ENCODE measurements around the gene CAVIN4. TPM values are rescaled to one million over a fixed set of nuclear protein-coding genes. Genes with fewer than 3 reads are reported as not detected.

CAVIN4 gene
- 1 to 10 TPM; 2.6 to 4.4 (median 3.2) TPM for polyA plus RNA-seq (ENCODE audit: insufficient read length in 4 of 4)

- no peak for DNase-seq (ENCODE audit: low read depth in 4 of 4, low spot score in 2 of 4)
Measured at GRCh38 chr9:100577776-100578448, at the start of gene CAVIN4. Gene CAVIN4, plus strand, starts transcription at chr9:100578079. Its CDS starts 65 bp downstream, at chr9:100578144.

- no peak for DNase-seq (ENCODE audit: low read depth in 4 of 4, low spot score in 2 of 4)
Measured at GRCh38 chr9:100534401-100534800, 43.5 kb upstream of the CAVIN4 start.

- DNase-seq (ENCODE audit: low read depth in 4 of 4, low spot score in 2 of 4), result no peak
Measured at GRCh38 chr9:100540327-100540726, 37.6 kb upstream of the CAVIN4 start.

GRCh38 chr9:100549048-100549447 lies 28.8 kb upstream of the CAVIN4 start:
- no peak for DNase-seq (ENCODE audit: low read depth in 4 of 4, low spot score in 2 of 4)

- no peak for DNase-seq (ENCODE audit: low read depth in 4 of 4, low spot score in 2 of 4)
Measured at GRCh38 chr9:100554935-100555401, 22.9 kb upstream of the CAVIN4 start.

- no peak for DNase-seq (ENCODE audit: low read depth in 4 of 4, low spot score in 2 of 4)
Measured at GRCh38 chr9:100555471-100555870, 22.4 kb upstream of the CAVIN4 start.

- no peak for DNase-seq (ENCODE audit: low read depth in 4 of 4, low spot score in 2 of 4)
Measured at GRCh38 chr9:100557053-100557452, 20.8 kb upstream of the CAVIN4 start.

- DNase-seq (ENCODE audit: low read depth in 4 of 4, low spot score in 2 of 4), result no peak
Measured at GRCh38 chr9:100561256-100561655, 16.6 kb upstream of the CAVIN4 start.

GRCh38 chr9:100567856-100568255 lies 10.0 kb upstream of the CAVIN4 start:
- no peak for DNase-seq (ENCODE audit: low read depth in 4 of 4, low spot score in 2 of 4)

- DNase-seq (ENCODE audit: low read depth in 4 of 4, low spot score in 2 of 4), result no peak
Measured at GRCh38 chr9:100573655-100574260, 4.1 kb upstream of the CAVIN4 start.

GRCh38 chr9:100575006-100575405 lies 2.9 kb upstream of the CAVIN4 start:
- no peak for DNase-seq (ENCODE audit: low read depth in 4 of 4, low spot score in 2 of 4)

GRCh38 chr9:100575765-100576386 lies 2.0 kb upstream of the CAVIN4 start:
- DNase-seq (ENCODE audit: low read depth in 4 of 4, low spot score in 2 of 4), result no peak

GRCh38 chr9:100578610-100579009 lies 731 bp downstream of the CAVIN4 start:
- DNase-seq (ENCODE audit: low read depth in 4 of 4, low spot score in 2 of 4), result no peak

- DNase-seq (ENCODE audit: low read depth in 4 of 4, low spot score in 2 of 4), result no peak
Measured at GRCh38 chr9:100579665-100580064, 1.8 kb downstream of the CAVIN4 start.

- no peak for DNase-seq (ENCODE audit: low read depth in 4 of 4, low spot score in 2 of 4)
Measured at GRCh38 chr9:100580257-100580656, 2.4 kb downstream of the CAVIN4 start.

- no peak for DNase-seq (ENCODE audit: low read depth in 4 of 4, low spot score in 2 of 4)
Measured at GRCh38 chr9:100581081-100581480, 3.2 kb downstream of the CAVIN4 start.

- DNase-seq (ENCODE audit: low read depth in 4 of 4, low spot score in 2 of 4), result no peak
Measured at GRCh38 chr9:100581661-100582060, 3.8 kb downstream of the CAVIN4 start.

GRCh38 chr9:100583014-100583802 lies 5.3 kb downstream of the CAVIN4 start:
- no peak for DNase-seq (ENCODE audit: low read depth in 4 of 4, low spot score in 2 of 4)

GRCh38 chr9:100584951-100585350 lies 7.1 kb downstream of the CAVIN4 start:
- DNase-seq (ENCODE audit: low read depth in 4 of 4, low spot score in 2 of 4), result no peak

GRCh38 chr9:100586093-100586492 lies 8.2 kb downstream of the CAVIN4 start:
- DNase-seq (ENCODE audit: low read depth in 4 of 4, low spot score in 2 of 4), result no peak

GRCh38 chr9:100587375-100587774 lies 9.5 kb downstream of the CAVIN4 start:
- no peak for DNase-seq (ENCODE audit: low read depth in 4 of 4, low spot score in 2 of 4)
